Keratinocyte (primary cell): ENCODE measurements around the gene MRPL40. TPM values are rescaled to one million over a fixed set of nuclear protein-coding genes. Genes with fewer than 3 reads are reported as not detected.

ENCODE experiments used
- DNase-seq: peaks from one replicate; pipeline ENCODE4 v3.0.0-alpha.2; 2011; ENCODE audit warnings: low read depth, missing footprints, low spot score
- FAIRE-seq: peaks from 2 replicates; lab custom pipeline; 2011; peaks lifted over from hg19 to GRCh38; lab: Jason Lieb, UNC
- H2AFZ ChIP-seq: 2 replicates; pipeline ENCODE4 v1.6.0; 2012; ENCODE audit warnings: low read length, control low read depth, inconsistent platforms; ENCODE audit not compliant: control insufficient read depth
- H3K27ac ChIP-seq: 2 replicates; pipeline ENCODE4 v1.5.1; 2011; ENCODE audit warnings: low read length; ENCODE audit not compliant: control insufficient read depth, insufficient read depth
- H3K27me3 ChIP-seq: 3 replicates; pipeline ENCODE4 v1.6.0; 2011; ENCODE audit warnings: low read length; ENCODE audit not compliant: control insufficient read depth, insufficient read depth; ENCODE audit errors: extremely low read depth
- H3K36me3 ChIP-seq, 2 experiments: 2 replicates in 1 of 2; 3 replicates in 1 of 2; pipeline ENCODE4 v1.5.1; 2011; ENCODE audit warnings: low read length in 2 of 2, mild to moderate bottlenecking in 1 of 2; ENCODE audit not compliant: control insufficient read depth in 2 of 2, insufficient read depth in 2 of 2; ENCODE audit errors: extremely low read depth in 1 of 2
- H3K4me1 ChIP-seq: 3 replicates; pipeline ENCODE4 v1.5.1; 2011; ENCODE audit warnings: low read length; ENCODE audit not compliant: control insufficient read depth, insufficient read depth; ENCODE audit errors: extremely low read depth
- H3K4me2 ChIP-seq: 3 replicates; pipeline ENCODE4 v1.6.0; 2011; ENCODE audit warnings: low read depth, low read length; ENCODE audit not compliant: control insufficient read depth, insufficient read depth; ENCODE audit errors: extremely low read depth
- H3K4me3 ChIP-seq, 3 experiments: fragments of 200-600 bp in 1 of 3; sonication (generic) in 1 of 3; 2 replicates in 2 of 3; 3 replicates in 1 of 3; pipeline ENCODE4 v1.5.1; 2011 to 2016; ENCODE audit warnings: low read length in 3 of 3, mild to moderate bottlenecking in 3 of 3, control low read depth in 2 of 3, inconsistent platforms in 1 of 3, low read depth in 1 of 3, mixed read lengths in 1 of 3, mixed run types in 1 of 3, moderate library complexity in 1 of 3; ENCODE audit not compliant: control insufficient read depth in 2 of 3, insufficient read depth in 2 of 3; ENCODE audit errors: extremely low read depth in 1 of 3
- H3K79me2 ChIP-seq: 2 replicates; pipeline ENCODE4 v1.6.0; 2012; ENCODE audit warnings: low read length; ENCODE audit not compliant: control insufficient read depth, insufficient read depth
- H3K9ac ChIP-seq: 3 replicates; pipeline ENCODE4 v1.6.0; 2011; ENCODE audit warnings: low read length; ENCODE audit not compliant: control insufficient read depth, insufficient read depth; ENCODE audit errors: extremely low read depth
- H3K9me1 ChIP-seq: 3 replicates; pipeline ENCODE4 v1.6.0; 2011; ENCODE audit warnings: low read length; ENCODE audit not compliant: control insufficient read depth, insufficient read depth; ENCODE audit errors: extremely low read depth
- H3K9me3 ChIP-seq: 2 replicates; pipeline ENCODE4 v1.5.1; 2012; ENCODE audit warnings: low read depth, low read length; ENCODE audit not compliant: control insufficient read depth
- H4K20me1 ChIP-seq: 3 replicates; pipeline ENCODE4 v1.6.0; 2011; ENCODE audit warnings: low read length; ENCODE audit not compliant: control insufficient read depth, insufficient read depth; ENCODE audit errors: extremely low read depth
- EZH2 ChIP-seq: IDR thresholded peaks from one replicate; pipeline ENCODE4 v1.6.1; 2012; ENCODE audit warnings: inconsistent platforms, mild to moderate bottlenecking, low read length, moderate library complexity
- dilution Hi-C: fragments of 300-500 bp; cut with MboI; formaldehyde crosslinking; loops from one replicate; pipeline ENCODE4 v1.7.0; 2020; ENCODE audit warnings: low sequenced_read_pairs; ENCODE audit not compliant: extremely low pct_ligation_motif_present
- polyA plus RNA-seq, 5 experiments: library from polyadenylated mRNA; depleted of rRNA in 3 of 5; stranded (reverse) in 3 of 5; stranded (forward) in 1 of 5; unstranded in 1 of 5; fragments of >200 nt; gene quantifications; 1 replicate in 1 of 5; 2 replicates in 3 of 5; 3 replicates in 1 of 5; pipeline versions ENCODE4 v1.2.1 to v1.2.3, GENCODE V29; 2011 to 2012; ENCODE audit warnings: missing spikeins in 2 of 5, low read depth in 1 of 5, low replicate concordance in 1 of 5
- TF ChIP-seq, protein P1 (sequence below), 3 experiments: IDR thresholded peaks in 1 of 3; conservative IDR thresholded peaks in 1 of 3; optimal IDR thresholded peaks in 1 of 3; 2 replicates in 2 of 3; 3 replicates in 1 of 3; pipeline versions ENCODE3 to v1.5.1; 2011; ENCODE audit warnings: low read length in 3 of 3, mild to moderate bottlenecking in 3 of 3, moderate library complexity in 2 of 3, control low read depth in 1 of 3, inconsistent platforms in 1 of 3; ENCODE audit not compliant: insufficient read depth in 2 of 3; ENCODE audit errors: extremely low read depth in 1 of 3

The MRPL40 gene
- polyA plus RNA-seq, 1 donor (not counting 4 experiments of a cell fraction or from before 2014, with no cell fraction given): 46.3 TPM

GRCh38 chr22:19461506-19461905 lies 29.2 kb downstream of the MRPL40 start:
- no peak for DNase-seq
- Histone ChIP-seq H3K4me2 (no peak overlapping the region), H3K9me1 (no peaks in the 10 kb centered on the region), H3K27ac (no peak overlapping the region), H3K9me3 (no peaks in the 10 kb centered on the region), H4K20me1 (no peaks in the 10 kb centered on the region), H3K27me3 (no peaks in the 10 kb centered on the region), H3K36me3 (peaks cover 30 to 32% of the 10 kb centered on the region in 2 experiments), H3K4me1 (no peaks in the 10 kb centered on the region), H3K9ac (no peak overlapping the region), H3K4me3 (no peak overlapping the region), H3K79me2 (no peaks in the 10 kb centered on the region), H2AFZ (no peak overlapping the region)
- no peak for TF ChIP-seq EZH2
- TF ChIP-seq, protein P1, sequence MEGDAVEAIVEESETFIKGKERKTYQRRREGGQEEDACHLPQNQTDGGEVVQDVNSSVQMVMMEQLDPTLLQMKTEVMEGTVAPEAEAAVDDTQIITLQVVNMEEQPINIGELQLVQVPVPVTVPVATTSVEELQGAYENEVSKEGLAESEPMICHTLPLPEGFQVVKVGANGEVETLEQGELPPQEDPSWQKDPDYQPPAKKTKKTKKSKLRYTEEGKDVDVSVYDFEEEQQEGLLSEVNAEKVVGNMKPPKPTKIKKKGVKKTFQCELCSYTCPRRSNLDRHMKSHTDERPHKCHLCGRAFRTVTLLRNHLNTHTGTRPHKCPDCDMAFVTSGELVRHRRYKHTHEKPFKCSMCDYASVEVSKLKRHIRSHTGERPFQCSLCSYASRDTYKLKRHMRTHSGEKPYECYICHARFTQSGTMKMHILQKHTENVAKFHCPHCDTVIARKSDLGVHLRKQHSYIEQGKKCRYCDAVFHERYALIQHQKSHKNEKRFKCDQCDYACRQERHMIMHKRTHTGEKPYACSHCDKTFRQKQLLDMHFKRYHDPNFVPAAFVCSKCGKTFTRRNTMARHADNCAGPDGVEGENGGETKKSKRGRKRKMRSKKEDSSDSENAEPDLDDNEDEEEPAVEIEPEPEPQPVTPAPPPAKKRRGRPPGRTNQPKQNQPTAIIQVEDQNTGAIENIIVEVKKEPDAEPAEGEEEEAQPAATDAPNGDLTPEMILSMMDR (optimal IDR thresholded peaks at IDR 0.05 in 1 of 3, IDR thresholded peaks at IDR 0.05 in 1 of 3, conservative IDR thresholded peaks at IDR 0.05 in 1 of 3; ENCODE audit: extremely low read depth in 1 of 3, insufficient read depth in 2 of 3, low read length in 3 of 3): no peak
- no peak for FAIRE-seq
- dilution Hi-C loops: loop anchor here (10.0 kb wide), 1 partner anchor 63 kb away; the partner anchor contains the start of gene CLDN5

GRCh38 chr22:19463008-19463407 lies 30.7 kb downstream of the MRPL40 start:
- no peak overlapping the region for H2AFZ ChIP-seq
- dilution Hi-C loops: loop anchor here (10.0 kb wide), 1 partner anchor 62 kb away; the partner anchor contains the start of gene CLDN5
- TF ChIP-seq EZH2: no peak
- TF ChIP-seq, protein P1 (optimal IDR thresholded peaks at IDR 0.05 in 1 of 3, IDR thresholded peaks at IDR 0.05 in 1 of 3, conservative IDR thresholded peaks at IDR 0.05 in 1 of 3; ENCODE audit: extremely low read depth in 1 of 3, insufficient read depth in 2 of 3, low read length in 3 of 3): no peak
- no peaks in the 10 kb centered on the region for H3K79me2 ChIP-seq
- DNase-seq: no peak
- H3K4me3 ChIP-seq: no peak overlapping the region
- H3K4me2 ChIP-seq: no peak overlapping the region
- H3K27ac ChIP-seq: no peak overlapping the region
- H4K20me1 ChIP-seq: no peaks in the 10 kb centered on the region
- no peaks in the 10 kb centered on the region for H3K9me3 ChIP-seq
- H3K36me3 ChIP-seq: peaks cover 36 to 38% of the 10 kb centered on the region in 2 experiments
- H3K9ac ChIP-seq: no peak overlapping the region
- no peaks in the 10 kb centered on the region for H3K4me1 ChIP-seq
- no peaks in the 10 kb centered on the region for H3K27me3 ChIP-seq
- H3K9me1 ChIP-seq: no peaks in the 10 kb centered on the region
- FAIRE-seq: no peak
